Endometrial microvascular endothelial cells (primary cell): Measurements from ENCODE around the gene MTTP. TPM values are rescaled to one million over a fixed set of nuclear protein-coding genes. Genes with fewer than 3 reads are reported as not detected.

Experiments
- in situ Hi-C: cut with HindIII; loops from 2 replicates; pipeline ENCODE4 v1.10.0; 2017; ENCODE audit warnings: low sequenced_read_pairs, low pct_unique_long_range_greater_than_20kb; ENCODE audit errors: inconsistent ontology term
- total RNA-seq: library from RNA; depleted of rRNA; stranded (reverse); fragments of >200 nt; gene quantifications from one replicate; pipeline ENCODE4 v1.2.3, GENCODE V29; 2015; ENCODE audit errors: inconsistent ontology term

The MTTP gene
- total RNA-seq, 1 donor from 2014 or later = not detected

- in situ Hi-C loops = no loop called here
These were observed 80.9 kb downstream of the MTTP start for GRCh38 chr4:99655308-99656081.

GRCh38 chr4:99657798-99658197, 83.2 kb downstream of the MTTP start, which contains the start of gene C4orf54:
Gene C4orf54 (minus strand): TSS chr4:99657828. CDS start chr4:99654648, 3,180 bp downstream.
- in situ Hi-C loops = no loop called here

GRCh38 chr4:99658666-99659065, 84.0 kb downstream of the MTTP start:
- in situ Hi-C loops = no loop called here

- in situ Hi-C loops = no loop called here
These were observed 87.3 kb downstream of the MTTP start for GRCh38 chr4:99661907-99662306.

- in situ Hi-C loops = no loop called here
These were observed 90.1 kb downstream of the MTTP start for GRCh38 chr4:99664716-99665115.

GRCh38 chr4:99665983-99666382, 91.4 kb downstream of the MTTP start:
- in situ Hi-C loops = no loop called here

GRCh38 chr4:99668472-99668871, 93.8 kb downstream of the MTTP start:
- in situ Hi-C loops = no loop called here

GRCh38 chr4:99669084-99669483, 94.5 kb downstream of the MTTP start:
- in situ Hi-C loops = no loop called here

GRCh38 chr4:99670409-99671073, 95.9 kb downstream of the MTTP start:
- in situ Hi-C loops = no loop called here

Other genes starting within 250 kb of the MTTP start
- gene ADH1C, start 222.1 kb upstream of the MTTP start, total RNA-seq = not detected
- not detected for gene ADH7, start 139.5 kb upstream of the MTTP start, total RNA-seq
- gene C4orf17, start 63.8 kb upstream of the MTTP start, total RNA-seq = not detected
- gene TRMT10A, start 10.8 kb upstream of the MTTP start, total RNA-seq = 13.7 TPM
- not detected for gene C4orf54, start 83.0 kb downstream of the MTTP start, total RNA-seq
- gene DAPP1, start 242.0 kb downstream of the MTTP start, total RNA-seq = not detected